EH (cell line): ENCODE measurements around the gene YPEL1.
A peak's percentile ranks its signal among the peaks of the same experiment; 100 is the strongest.
"Not testable (repeated sequence)": the region's sequence is repeated elsewhere in the genome, so short reads cannot be mapped to it uniquely, and the experiment has no call there.

ENCODE experiments used
- DNase-seq: peaks from one replicate; pipeline ENCODE4 v3.0.0-alpha.2; 2015; ENCODE audit warnings: low read depth

YPEL1 gene

DNA sequence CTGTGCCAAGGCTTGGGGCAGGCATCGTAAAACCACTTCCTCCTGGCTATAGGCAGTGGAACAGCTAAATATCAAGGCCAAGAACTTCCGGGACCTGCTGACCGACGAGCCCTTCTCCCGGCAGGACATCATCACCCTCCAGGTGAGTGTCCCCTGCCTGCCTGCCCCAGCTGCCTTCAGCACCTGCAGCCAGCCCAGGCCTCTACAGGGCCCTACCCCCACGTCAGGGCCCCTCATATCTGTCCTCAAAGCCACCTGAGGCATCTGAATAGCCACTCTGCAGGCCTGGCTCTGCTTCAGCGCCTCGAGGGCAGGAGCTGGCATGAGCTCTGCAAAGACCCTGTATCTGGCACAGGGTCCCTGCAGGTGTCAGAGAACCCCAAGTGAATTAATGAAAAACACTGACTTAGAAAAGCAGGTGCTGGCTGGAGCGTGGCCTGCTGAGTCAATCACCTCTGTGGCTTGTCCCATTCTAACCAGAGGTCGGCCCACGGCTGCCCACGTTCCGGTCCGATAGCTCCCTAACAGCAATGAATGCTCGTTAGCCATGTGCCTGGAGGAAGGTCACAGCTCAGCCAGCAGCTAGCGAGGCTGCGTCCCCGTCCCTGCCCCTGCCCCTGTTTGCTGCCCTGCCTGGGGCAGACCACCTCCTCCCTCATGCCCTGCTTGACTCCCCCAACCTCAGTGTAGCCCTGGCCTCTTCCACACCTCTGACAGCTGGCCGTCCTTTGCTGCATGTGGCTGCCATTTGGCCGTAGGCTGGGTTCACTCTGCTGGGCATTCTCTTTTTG, 53.0 kb downstream of the YPEL1 start:
- DNase-seq = no peak

DNA sequence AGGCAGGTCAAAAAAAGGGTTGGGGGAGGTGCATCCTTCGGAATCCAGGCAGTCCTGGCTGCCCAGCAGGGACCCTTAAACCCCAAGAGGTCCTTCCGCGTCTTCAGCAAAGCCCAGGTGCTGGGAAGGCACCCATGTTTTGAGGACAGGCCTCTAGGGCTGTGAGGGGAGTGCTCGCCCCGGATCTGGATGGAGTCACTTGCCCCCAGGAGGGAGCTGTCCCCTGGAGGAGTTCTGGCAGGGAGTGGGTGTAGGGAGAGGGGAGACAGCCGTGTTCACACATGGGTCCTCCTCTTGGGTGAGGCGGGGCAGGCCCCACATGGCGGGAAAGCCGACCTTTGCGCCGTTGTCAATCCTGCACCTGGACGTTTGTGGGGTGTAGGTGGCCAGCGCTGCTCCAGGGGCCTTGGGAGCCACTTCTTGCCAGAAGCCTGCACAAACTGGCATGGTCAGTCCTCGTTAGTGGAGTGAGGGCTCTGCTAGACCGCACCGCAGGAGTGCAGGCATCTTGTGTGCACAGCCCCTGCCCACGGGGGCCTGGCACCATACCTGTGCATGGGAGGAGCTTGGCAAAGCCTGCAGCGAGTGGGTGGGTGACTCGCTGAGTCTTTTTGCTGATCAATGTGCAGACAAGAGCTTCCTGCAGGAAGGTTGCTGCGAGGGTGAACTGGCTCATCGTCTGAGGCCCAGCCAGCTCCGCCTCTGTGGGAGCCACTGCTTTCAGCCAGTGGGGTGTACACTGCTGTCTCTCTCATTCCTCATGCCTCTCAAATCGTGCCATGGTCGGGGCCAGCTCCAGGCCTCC, 53.8 kb downstream of the YPEL1 start:
- DNase-seq = no peak

DNA sequence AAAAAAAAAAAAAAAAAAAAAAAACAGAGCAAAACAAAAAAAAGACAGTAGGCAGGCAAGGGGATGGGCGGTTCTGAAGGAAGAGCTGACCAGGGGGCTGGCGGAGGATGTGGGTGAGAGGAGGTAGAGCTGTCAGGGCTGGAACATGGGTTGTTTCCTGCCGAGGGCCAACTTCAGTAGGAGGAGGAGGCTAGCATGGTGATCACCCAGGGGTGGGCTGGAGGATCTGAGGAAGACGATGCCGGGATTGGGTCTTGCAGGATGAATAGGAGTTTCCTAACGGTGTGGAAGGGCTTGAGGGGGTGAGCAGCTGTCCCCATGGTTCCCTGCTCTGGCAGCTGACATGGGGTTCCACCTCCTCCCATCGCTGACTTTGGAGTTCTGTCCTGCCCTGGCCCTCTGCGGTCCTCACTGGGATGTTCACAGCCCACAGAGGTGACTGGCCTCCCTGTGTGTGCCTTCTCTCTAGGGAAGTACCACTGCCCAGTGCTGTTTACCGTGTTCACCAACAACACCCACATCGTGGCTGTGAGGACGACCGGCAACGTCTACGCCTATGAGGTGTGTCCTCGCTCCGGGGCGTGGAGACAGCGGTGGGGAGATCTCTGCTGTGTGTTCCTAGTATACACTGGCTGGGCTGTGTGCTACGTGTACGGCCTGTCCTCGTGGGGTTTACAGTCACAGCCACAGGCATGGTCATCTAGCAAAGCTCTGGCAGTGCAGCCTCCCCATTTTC, 54.6 kb downstream of the YPEL1 start:
- no peak for DNase-seq

DNA sequence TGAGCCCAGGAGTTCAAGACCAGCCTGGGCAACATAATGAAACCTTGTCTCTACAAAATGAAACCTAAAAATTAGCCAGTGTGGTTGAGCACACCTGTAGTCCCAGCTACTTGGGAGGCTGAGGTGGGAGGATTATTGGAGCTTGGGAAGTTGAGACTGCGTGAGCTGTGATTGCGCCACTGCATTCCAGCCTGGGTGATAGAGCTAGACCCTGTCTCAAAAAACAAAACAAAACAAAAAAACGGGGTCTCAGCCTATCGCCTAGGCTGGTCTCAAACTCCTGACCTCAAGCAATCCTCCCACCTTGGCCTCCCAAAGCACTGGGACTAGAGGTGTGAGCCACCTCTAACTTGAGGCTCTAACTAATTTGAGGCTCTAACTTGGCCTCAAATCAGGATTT, 56.2 kb downstream of the YPEL1 start:
- no peak for DNase-seq

DNA sequence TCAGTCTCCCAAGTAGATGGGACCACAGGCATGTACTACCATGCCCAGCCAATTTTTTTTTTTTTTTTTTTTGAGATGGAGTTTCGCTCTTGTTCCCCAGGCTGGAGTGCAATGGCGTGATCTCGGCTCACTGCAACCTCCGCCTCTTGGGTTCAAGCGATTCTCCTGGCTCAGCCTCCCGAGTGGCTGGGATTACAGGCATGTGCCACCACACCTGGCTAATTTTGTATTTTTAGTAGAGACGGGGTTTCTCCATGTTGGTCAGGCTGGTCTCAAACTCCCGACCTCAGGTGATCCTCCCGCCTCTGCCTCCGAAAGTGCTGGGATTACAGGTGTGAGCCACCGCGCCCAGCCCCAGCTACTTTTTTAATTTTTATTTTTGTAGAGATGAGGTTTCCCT, 56.8 kb downstream of the YPEL1 start:
- not testable (repeated sequence) for DNase-seq

DNA sequence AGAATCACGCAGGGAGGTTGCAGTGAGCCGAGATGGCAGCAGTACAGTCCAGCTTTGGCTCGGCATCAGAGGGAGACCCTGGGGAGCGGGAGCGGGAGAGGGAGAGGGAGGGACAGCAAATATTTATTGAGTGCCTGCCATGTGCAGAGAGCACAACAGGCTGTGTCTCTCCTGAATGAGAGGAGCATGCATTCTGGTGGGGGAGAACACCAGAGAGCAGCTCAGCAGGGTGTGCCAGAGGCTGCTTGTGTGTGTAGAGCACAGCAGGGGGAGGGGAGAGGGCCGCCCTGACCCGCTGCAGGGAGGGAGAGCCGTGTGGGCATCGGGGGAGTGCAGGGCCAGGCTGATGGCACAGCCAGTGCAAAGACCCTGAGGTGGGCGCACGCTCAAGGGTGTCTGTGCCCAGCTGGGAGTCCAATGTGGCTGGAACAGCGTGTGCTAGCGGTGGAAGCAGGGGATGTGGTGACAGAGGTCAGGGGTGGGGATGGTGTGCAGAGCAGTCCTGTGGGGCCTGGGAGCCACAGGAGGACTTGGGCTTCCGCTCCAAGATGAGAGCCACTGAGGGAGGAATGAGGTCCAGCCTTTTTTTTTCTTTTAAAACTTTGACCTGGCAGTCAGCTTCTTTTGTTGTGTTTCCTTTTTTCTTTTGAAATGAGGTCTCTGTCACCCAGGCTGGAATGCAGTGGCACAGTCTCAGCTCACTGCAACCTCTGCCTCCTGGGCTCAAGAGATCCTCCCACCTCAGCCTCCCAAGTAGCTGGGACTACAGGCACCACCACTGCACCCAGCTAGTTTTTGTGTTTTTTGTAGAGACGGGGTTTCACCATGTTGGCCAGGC, 57.8 kb downstream of the YPEL1 start:
- no peak for DNase-seq

DNA sequence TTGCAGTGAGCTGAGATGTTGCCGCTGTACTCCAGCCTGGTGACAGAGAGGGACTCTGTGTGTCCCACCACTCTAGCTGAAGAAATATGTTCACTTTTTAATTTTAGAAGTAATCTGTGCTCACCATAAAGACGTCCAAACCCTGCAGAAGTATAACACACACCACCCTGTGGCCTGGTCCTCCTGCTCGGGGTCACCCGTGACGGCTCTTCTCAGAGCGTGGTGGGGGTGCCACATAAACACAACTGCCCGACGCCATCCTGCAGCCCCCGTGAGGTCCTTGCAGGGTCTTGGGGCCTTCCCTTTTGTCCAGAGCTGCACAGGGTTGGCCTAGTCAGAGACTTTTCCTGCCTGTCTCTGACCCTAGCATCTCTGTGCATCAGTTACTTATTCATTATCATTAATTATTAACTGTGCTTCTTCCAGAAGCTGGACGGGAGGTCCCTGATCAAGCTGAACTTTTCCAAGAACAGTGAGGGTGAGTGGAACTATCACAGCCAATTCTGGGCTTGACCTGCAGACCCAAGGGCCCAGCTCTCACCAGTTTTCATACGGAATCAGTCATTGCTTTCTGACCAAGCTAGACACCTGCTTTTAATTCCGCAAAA, 60.9 kb downstream of the YPEL1 start:
- no peak for DNase-seq

DNA sequence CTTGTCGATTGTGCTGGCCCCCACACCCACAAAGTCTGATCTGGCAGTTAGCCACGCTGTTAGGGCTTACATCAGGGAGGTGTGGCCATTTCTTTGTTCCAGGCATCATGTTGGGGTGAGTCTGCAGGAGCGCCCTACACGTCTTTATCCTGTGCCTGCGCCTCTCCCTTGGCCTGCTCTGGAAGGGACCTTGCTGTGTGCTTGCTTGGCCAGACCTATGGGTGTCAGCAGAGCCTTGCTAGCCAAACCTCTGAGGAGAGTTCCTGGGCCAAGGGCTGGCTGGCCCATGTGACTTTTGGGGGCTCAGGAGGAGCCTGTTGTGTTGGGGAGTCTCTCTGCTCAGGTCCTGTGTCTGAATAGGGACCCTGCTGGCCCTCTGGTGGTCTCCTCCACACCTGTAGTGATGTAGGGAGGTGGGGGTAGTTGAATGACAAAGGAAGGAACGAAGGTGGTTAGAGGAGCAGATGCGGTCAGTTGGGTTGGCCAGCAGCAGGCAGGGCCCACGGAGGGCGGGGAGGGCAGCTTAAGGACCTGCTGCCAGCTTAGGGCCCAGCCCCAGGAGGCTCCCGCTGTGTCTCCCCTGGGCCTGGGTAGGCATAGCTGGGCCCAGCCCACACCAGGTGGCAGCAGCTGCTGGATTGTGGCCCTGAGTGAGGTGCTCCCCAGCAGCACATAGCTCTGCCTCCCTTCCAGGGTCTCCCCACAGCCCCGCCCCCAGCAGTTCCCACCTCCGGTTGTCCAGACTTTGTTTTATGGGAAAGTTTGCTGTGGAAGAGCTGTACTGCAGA, 61.9 kb downstream of the YPEL1 start:
- DNase-seq = no peak

DNA sequence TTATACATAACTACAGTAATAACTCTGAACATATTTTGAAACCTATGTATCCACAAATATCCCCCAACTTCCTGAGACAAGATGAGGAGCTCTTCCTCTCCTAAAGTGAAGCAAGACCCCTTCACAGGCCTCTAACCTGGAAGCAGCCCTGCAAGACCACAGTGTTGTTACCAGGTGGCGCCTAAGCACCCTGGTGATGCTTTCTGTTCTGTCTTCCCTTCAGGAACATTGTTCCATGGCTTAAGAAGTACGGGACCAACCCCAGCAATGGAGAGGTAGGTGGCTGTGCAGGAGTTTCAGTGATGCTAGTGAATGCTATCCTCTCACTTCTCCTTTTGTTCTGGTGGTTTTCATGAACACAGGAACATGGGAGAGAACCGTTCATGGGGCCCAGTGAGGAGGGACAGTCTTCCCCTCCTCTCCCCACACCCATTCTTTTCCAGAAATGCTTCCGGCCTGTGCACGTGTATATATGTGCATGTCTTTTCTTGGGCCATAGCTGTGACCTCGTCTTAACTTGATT, 63.4 kb downstream of the YPEL1 start:
- no peak for DNase-seq

DNA sequence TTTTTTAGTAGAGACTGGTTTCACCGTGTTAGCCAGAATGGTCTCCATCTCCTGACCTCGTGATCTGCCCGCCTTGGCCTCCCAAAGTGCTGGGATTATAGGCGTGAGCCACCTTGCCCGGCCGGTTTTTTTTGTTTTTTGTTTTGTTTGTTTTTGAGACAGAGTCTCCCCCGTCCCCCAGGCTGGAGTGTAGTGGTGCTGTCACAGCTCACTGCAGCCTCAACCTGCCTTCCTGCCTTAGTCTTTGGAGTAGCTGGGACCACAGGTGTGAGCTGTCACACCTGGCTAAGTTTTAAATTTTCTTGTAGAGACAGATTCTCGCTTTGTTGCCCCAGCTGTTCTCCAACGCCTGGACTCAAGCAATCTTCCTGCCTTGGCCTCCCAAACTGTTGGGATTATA, 66.6 kb downstream of the YPEL1 start:
- no peak for DNase-seq

DNA sequence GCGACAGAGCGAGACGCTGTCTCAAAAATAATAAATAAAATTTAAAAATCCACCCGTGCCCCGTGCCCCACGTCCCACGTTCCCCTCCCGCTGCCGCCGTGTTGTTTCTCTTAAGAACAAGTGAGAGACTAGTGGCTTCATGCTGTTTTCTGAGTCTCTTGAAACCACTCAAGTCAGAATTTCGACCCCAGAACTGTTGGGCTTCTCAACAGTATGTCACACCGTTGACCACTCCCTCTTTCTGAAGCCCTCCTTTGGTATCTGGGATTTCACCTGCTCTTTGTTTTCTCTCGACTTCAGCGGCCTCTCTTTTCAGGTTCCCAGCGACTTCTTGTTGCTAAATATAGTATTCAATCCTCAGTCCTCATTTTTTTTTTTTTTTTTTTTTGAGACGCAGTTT, 68.8 kb downstream of the YPEL1 start:
- no peak for DNase-seq

DNA sequence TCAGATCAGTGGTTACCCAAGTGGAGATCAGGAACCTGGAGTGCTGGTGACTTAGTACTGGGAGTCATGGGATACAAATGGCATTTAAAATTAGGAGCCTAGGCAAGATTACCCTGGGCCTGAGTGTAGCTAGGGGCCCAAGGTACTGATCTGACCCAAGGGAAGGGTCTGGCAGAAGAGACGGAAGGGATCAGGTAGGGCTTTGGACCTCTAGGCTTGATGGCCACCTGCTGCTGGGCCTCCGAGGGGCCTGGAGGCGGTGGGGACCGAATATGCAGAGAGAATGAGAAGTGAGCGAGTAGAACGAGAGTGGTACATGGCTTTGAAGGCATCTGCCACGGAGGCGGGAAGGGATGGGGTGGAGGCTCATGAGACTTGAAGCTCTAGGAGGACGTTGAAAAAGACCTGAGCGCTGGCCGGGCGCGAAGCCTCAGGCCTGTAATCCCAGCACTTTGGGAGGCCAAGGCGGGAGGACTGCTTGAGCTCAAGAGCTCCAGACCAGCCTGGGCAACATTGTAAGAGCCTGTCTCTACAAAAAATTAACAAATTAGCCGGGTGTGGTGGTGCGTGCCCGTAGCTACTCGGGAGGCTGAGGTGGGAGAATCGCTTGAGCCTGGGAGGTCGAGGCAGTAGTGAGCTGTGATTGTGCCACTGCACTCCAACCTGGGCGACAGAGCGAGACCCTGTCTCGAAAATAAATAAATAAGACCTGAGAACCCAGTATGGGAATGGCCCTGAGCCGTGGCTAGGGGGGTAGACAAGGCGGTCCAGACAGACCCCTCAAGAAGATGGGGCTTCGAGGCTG, 70.3 kb downstream of the YPEL1 start:
- no peak for DNase-seq

DNA sequence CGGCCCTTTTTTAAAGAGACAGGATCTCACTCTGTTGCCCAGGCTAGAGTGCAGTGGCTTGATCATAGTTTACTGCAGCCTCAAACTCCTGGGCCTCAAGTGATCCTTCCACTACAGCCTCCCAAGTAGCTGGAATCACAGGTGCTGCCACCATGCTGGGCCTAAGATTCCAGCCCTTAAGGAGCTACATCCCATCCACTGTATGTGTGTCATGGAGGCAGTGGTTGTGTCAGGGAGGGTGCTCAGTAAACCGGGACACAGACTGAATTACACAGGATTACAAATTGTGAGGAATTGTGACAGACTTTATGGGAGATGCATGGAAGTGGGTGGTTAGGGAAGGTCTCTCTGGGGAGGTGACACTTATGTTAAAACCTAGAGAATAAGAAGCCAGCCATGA, 71.9 kb downstream of the YPEL1 start:
- DNase-seq = no peak

DNA sequence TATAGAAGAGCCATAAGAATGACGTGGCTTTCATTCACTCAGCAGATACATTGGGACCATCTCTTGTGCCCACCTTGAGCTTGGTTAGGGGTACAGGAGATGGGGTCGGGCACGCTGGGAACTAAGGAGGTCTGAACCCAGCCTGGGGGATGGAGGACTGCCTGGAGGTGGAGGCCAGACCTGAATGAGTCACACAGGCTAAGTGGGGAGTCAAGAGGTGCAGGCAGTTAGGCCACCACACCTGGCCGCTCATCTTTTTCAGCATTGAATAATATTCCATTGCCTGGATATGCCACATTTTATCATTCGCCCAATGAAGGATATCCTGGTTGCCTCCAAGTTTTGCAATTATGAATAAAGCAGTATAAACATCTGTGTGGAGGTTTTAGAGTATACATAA, 73.6 kb downstream of the YPEL1 start:
- no peak for DNase-seq

DNA sequence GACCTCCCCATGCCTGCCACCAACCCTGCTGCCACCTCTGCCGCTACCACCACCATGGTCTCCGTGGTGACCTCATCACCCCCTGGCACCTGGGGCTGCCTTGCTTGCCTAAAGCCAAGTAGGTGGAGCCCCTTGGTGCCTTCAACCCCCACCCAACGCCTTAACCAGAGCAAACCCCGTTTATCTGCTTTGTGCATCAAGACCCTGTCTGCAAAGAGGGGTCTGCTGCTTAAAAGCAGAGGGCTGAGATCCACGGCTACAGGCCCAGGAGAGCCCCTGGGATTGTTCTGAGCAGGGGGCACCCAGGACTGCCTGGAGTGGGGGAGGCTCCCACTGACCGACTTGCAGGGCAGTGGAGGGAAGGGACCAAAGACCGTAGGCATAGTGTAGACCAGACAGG, 74.7 kb downstream of the YPEL1 start:
- DNase-seq = no peak

DNA sequence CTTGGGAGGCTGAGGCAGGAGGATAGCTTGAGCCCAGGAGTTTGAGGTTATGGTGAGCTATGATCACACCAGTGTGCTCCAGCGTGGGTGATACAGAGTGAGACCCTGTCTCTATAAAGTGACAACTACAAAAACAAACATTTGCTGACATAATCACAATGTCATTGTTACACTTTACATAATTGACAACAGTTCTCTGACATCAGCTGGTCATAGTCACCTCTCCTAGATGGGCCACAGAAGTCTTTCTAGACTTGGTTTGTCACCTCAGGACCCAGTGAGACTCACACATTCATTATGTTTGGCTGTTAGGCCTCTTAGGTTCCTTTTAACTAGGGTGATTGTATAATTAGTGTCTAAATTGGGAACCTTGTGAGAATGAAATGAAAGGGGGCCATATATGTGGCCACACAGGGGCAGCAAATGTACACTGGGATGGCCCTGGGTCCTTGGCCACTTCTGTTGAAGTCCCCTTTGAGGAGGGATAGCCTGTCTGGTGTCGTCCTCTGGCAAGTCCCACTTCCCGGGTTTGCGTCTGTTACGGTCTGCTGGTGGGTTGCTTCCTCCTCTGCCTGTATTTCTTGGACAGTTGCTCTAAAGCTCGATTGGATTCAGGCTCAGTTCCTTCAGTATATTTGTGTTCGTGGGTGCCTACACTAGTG, 75.6 kb downstream of the YPEL1 start:
- DNase-seq = no peak

DNA sequence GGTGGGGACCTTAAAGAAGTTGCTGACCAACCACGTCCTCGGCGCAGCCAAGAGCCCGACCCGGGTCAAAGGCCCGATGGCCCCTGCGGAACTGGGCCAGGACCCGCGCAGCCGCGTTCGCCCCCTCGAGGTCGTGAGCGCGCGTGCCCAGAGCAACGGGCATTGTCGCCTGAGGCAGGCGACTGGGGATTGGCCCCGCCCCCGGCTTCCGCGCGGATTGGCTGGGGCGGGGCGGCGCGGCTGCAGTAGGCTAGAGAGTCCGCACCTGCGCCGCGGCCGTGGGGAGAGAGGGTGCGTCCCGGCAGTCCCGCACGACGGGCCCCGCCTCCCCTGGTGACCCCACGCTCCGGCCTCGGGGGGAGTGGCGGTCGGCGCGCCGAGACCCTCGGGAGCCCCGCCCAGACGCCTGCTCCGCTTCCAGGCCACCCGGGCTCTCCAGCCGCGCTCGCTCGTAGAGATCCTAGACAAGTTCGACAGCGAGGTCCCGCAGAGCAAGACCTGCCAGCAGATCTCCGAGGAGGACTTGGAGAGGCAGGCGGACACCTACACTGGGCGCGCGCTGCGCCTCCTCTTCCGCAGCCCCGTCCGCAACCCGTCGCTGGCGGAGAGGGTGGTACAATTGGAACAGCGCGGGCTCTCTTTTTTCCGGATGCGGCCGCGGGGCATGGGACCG, 78.1 kb downstream of the YPEL1 start:
- peak; percentile 55 for DNase-seq

DNA sequence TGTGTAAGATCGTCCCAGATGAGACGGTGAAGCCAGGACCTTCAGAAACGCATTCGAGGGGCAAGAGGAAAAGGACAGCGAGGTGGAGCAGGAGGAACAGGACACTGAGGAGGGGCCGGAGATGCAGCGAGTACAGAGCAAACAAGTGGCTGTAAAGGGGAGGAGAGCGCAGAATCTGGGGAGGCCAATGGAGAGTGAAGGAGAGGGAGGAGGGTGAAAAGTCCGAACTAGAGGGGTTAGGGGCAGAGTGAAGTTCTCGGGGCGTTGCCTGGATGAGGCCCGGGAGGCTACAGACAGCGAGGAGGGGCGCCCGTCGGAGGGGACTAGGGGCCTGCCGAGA, 78.6 kb downstream of the YPEL1 start:
- DNase-seq = no peak
